ENCODE results near the gene VCAN.

Gene VCAN

DNA sequence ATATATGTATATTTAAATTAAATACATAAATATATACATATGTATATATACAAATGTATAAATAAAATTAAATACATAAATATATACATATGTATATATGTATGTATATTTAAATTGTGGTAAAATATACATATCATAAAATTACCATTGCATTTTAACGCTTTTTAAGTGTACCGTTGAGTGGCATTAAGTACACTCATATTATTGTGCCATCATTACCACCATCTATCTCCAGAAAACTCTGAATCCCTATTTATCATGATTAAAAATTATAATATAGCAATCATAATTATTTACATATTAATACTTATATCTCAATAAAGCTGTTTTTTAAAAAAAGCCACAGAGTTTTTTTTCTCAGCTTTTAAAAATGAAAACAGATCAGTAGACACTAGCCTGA lies 27.1 kb upstream of the VCAN start:
- no peak overlapping the region for H3K27ac ChIP-seq (ENCODE audit: low read length)
- TF ChIP-seq EZH2phosphoT487 (IDR thresholded peaks at IDR 0.05; ENCODE audit: low read length) (no peak), EZH2 (optimal IDR thresholded peaks at IDR 0.05; ENCODE audit: low read depth, low read length) (no peak)
- TF ChIP-seq, protein P1, sequence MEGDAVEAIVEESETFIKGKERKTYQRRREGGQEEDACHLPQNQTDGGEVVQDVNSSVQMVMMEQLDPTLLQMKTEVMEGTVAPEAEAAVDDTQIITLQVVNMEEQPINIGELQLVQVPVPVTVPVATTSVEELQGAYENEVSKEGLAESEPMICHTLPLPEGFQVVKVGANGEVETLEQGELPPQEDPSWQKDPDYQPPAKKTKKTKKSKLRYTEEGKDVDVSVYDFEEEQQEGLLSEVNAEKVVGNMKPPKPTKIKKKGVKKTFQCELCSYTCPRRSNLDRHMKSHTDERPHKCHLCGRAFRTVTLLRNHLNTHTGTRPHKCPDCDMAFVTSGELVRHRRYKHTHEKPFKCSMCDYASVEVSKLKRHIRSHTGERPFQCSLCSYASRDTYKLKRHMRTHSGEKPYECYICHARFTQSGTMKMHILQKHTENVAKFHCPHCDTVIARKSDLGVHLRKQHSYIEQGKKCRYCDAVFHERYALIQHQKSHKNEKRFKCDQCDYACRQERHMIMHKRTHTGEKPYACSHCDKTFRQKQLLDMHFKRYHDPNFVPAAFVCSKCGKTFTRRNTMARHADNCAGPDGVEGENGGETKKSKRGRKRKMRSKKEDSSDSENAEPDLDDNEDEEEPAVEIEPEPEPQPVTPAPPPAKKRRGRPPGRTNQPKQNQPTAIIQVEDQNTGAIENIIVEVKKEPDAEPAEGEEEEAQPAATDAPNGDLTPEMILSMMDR (IDR thresholded peaks at IDR 0.05; ENCODE audit: low read length) = no peak
- H3K9me3 ChIP-seq (replicated peaks; ENCODE audit: insufficient read depth, low read length) = no peaks in the 10 kb centered on the region
- H3K4me1 ChIP-seq (ENCODE audit: low read length) = no peaks in the 10 kb centered on the region
- no peaks in the 10 kb centered on the region for H3F3A ChIP-seq (ENCODE audit: insufficient read depth, low read length)
- no peaks in the 10 kb centered on the region for H4K20me1 ChIP-seq (ENCODE audit: insufficient read depth, low read length)
- H3K9me2 ChIP-seq (replicated peaks; ENCODE audit: insufficient read depth, low read length) = no peaks in the 10 kb centered on the region
- no peak overlapping the region for H3K4me2 ChIP-seq (ENCODE audit: low read depth, low read length)
- DNase-seq = no peak
- H3K4me3 ChIP-seq (ENCODE audit: low read length) = no peak overlapping the region
- no peak overlapping the region for H3K9ac ChIP-seq (ENCODE audit: low read length)
- H2AFZ ChIP-seq (ENCODE audit: low read length) = no peak overlapping the region
- no peaks in the 10 kb centered on the region for H3K79me2 ChIP-seq (ENCODE audit: low read length)
- no peaks in the 10 kb centered on the region for H3K27me3 ChIP-seq (replicated peaks; ENCODE audit: insufficient read depth, low read length)
- no peaks in the 10 kb centered on the region for H3K36me3 ChIP-seq (replicated peaks; ENCODE audit: insufficient read depth, low read length)

DNA sequence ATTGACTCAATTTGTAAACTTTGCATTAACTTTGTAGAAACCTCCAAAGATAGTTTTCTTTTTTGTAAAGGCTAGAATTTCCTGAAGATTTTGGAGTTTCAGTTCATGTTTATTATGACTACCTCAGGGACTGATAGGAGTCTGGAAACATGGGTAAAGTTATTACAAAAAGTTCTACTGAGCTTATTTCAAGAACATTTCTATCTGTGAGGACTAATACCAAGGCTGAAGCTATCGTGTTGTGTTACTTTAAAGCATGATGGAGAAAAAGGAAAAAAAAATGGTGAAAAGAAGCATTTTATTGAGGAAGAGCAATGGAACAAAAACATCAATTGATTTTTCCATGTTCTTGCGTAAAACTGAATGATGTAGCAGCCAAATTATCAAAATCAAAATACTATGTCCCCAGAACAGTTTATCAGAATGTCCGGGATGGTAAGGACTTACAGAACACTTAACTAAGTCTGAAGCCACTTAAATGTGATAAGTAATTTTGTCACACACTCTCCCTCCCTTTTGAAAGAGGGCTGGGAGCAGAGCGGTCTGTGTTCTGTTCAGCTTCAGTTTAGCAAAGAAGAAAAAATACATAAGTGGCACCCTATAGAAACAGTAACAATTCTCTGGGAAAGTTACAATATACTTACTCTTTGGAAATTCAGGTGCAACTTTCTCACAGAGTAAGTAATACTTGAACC lies 25.1 kb upstream of the VCAN start:
- Histone ChIP-seq H3K27ac (ENCODE audit: low read length) (no peak overlapping the region), H3K9me2 (replicated peaks; ENCODE audit: insufficient read depth, low read length) (no peaks in the 10 kb centered on the region), H3K9me3 (replicated peaks; ENCODE audit: insufficient read depth, low read length) (no peaks in the 10 kb centered on the region), H3K27me3 (replicated peaks; ENCODE audit: insufficient read depth, low read length) (no peaks in the 10 kb centered on the region), H3K79me2 (ENCODE audit: low read length) (no peaks in the 10 kb centered on the region), H3F3A (ENCODE audit: insufficient read depth, low read length) (no peaks in the 10 kb centered on the region), H3K4me2 (ENCODE audit: low read depth, low read length) (no peak overlapping the region), H3K36me3 (replicated peaks; ENCODE audit: insufficient read depth, low read length) (no peaks in the 10 kb centered on the region), H3K9ac (ENCODE audit: low read length) (no peak overlapping the region), H3K4me3 (ENCODE audit: low read length) (no peak overlapping the region), H3K4me1 (ENCODE audit: low read length) (no peaks in the 10 kb centered on the region), H4K20me1 (ENCODE audit: insufficient read depth, low read length) (no peaks in the 10 kb centered on the region), H2AFZ (ENCODE audit: low read length) (no peak overlapping the region)
- no peak for DNase-seq
- TF ChIP-seq EZH2 (optimal IDR thresholded peaks at IDR 0.05; ENCODE audit: low read depth, low read length) (no peak), EZH2phosphoT487 (IDR thresholded peaks at IDR 0.05; ENCODE audit: low read length) (no peak)
- TF ChIP-seq, protein P1 (IDR thresholded peaks at IDR 0.05; ENCODE audit: low read length) = no peak

DNA sequence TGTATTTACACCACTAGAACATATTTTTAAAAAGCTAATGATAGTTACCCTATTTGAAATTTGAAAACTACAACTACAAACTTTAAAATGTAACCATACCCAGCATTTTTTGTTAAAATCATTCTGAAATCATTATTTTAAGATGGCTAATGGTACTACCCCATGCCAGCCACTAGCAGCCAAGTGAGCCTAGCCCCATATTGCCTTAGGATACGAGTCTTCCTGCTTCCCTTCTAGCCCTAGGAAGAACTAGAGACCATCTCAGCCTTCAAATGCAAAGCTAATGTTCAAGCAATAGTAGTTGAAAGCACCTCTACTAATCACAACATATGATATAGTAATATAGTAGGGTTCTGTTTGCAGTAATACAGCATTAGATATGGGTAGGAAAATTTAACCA lies 24.0 kb upstream of the VCAN start:
- H2AFZ ChIP-seq (ENCODE audit: low read length) = no peak overlapping the region
- no peaks in the 10 kb centered on the region for H3F3A ChIP-seq (ENCODE audit: insufficient read depth, low read length)
- no peak overlapping the region for H3K4me3 ChIP-seq (ENCODE audit: low read length)
- no peaks in the 10 kb centered on the region for H3K36me3 ChIP-seq (replicated peaks; ENCODE audit: insufficient read depth, low read length)
- no peak for TF ChIP-seq EZH2phosphoT487 (IDR thresholded peaks at IDR 0.05; ENCODE audit: low read length)
- no peak for TF ChIP-seq EZH2 (optimal IDR thresholded peaks at IDR 0.05; ENCODE audit: low read depth, low read length)
- no peak overlapping the region for H3K27ac ChIP-seq (ENCODE audit: low read length)
- H3K9me3 ChIP-seq (replicated peaks; ENCODE audit: insufficient read depth, low read length) = no peaks in the 10 kb centered on the region
- H4K20me1 ChIP-seq (ENCODE audit: insufficient read depth, low read length) = no peaks in the 10 kb centered on the region
- H3K9me2 ChIP-seq (replicated peaks; ENCODE audit: insufficient read depth, low read length) = no peaks in the 10 kb centered on the region
- no peak overlapping the region for H3K4me2 ChIP-seq (ENCODE audit: low read depth, low read length)
- H3K27me3 ChIP-seq (replicated peaks; ENCODE audit: insufficient read depth, low read length) = no peaks in the 10 kb centered on the region
- no peak for DNase-seq
- H3K79me2 ChIP-seq (ENCODE audit: low read length) = no peaks in the 10 kb centered on the region
- no peaks in the 10 kb centered on the region for H3K4me1 ChIP-seq (ENCODE audit: low read length)
- H3K9ac ChIP-seq (ENCODE audit: low read length) = no peak overlapping the region

Measured in MM.1S (cell line).